Keratinocyte (primary cell): ENCODE results near the gene ATE1. TPM values are rescaled to one million over a fixed set of nuclear protein-coding genes. Genes with fewer than 3 reads are reported as not detected.

Experiments
- DNase-seq: peaks from one replicate; pipeline ENCODE4 v3.0.0-alpha.2; 2011; ENCODE audit warnings: low read depth, missing footprints, low spot score
- FAIRE-seq: peaks from 2 replicates; lab custom pipeline; 2011; peaks lifted over from hg19 to GRCh38; lab: Jason Lieb, UNC
- H2AFZ ChIP-seq: 2 replicates; pipeline ENCODE4 v1.6.0; 2012; ENCODE audit warnings: low read length, control low read depth, inconsistent platforms; ENCODE audit not compliant: control insufficient read depth
- H3K27ac ChIP-seq: 2 replicates; pipeline ENCODE4 v1.5.1; 2011; ENCODE audit warnings: low read length; ENCODE audit not compliant: control insufficient read depth, insufficient read depth
- H3K27me3 ChIP-seq: 3 replicates; pipeline ENCODE4 v1.6.0; 2011; ENCODE audit warnings: low read length; ENCODE audit not compliant: control insufficient read depth, insufficient read depth; ENCODE audit errors: extremely low read depth
- H3K36me3 ChIP-seq, 2 experiments: 2 replicates in 1 of 2; 3 replicates in 1 of 2; pipeline ENCODE4 v1.5.1; 2011; ENCODE audit warnings: low read length in 2 of 2, mild to moderate bottlenecking in 1 of 2; ENCODE audit not compliant: control insufficient read depth in 2 of 2, insufficient read depth in 2 of 2; ENCODE audit errors: extremely low read depth in 1 of 2
- H3K4me1 ChIP-seq: 3 replicates; pipeline ENCODE4 v1.5.1; 2011; ENCODE audit warnings: low read length; ENCODE audit not compliant: control insufficient read depth, insufficient read depth; ENCODE audit errors: extremely low read depth
- H3K4me2 ChIP-seq: 3 replicates; pipeline ENCODE4 v1.6.0; 2011; ENCODE audit warnings: low read depth, low read length; ENCODE audit not compliant: control insufficient read depth, insufficient read depth; ENCODE audit errors: extremely low read depth
- H3K4me3 ChIP-seq, 3 experiments: fragments of 200-600 bp in 1 of 3; sonication (generic) in 1 of 3; 2 replicates in 2 of 3; 3 replicates in 1 of 3; pipeline ENCODE4 v1.5.1; 2011 to 2016; ENCODE audit warnings: low read length in 3 of 3, mild to moderate bottlenecking in 3 of 3, control low read depth in 2 of 3, inconsistent platforms in 1 of 3, low read depth in 1 of 3, mixed read lengths in 1 of 3, mixed run types in 1 of 3, moderate library complexity in 1 of 3; ENCODE audit not compliant: control insufficient read depth in 2 of 3, insufficient read depth in 2 of 3; ENCODE audit errors: extremely low read depth in 1 of 3
- H3K79me2 ChIP-seq: 2 replicates; pipeline ENCODE4 v1.6.0; 2012; ENCODE audit warnings: low read length; ENCODE audit not compliant: control insufficient read depth, insufficient read depth
- H3K9ac ChIP-seq: 3 replicates; pipeline ENCODE4 v1.6.0; 2011; ENCODE audit warnings: low read length; ENCODE audit not compliant: control insufficient read depth, insufficient read depth; ENCODE audit errors: extremely low read depth
- H3K9me1 ChIP-seq: 3 replicates; pipeline ENCODE4 v1.6.0; 2011; ENCODE audit warnings: low read length; ENCODE audit not compliant: control insufficient read depth, insufficient read depth; ENCODE audit errors: extremely low read depth
- H3K9me3 ChIP-seq: 2 replicates; pipeline ENCODE4 v1.5.1; 2012; ENCODE audit warnings: low read depth, low read length; ENCODE audit not compliant: control insufficient read depth
- H4K20me1 ChIP-seq: 3 replicates; pipeline ENCODE4 v1.6.0; 2011; ENCODE audit warnings: low read length; ENCODE audit not compliant: control insufficient read depth, insufficient read depth; ENCODE audit errors: extremely low read depth
- EZH2 ChIP-seq: IDR thresholded peaks from one replicate; pipeline ENCODE4 v1.6.1; 2012; ENCODE audit warnings: inconsistent platforms, mild to moderate bottlenecking, low read length, moderate library complexity
- dilution Hi-C: fragments of 300-500 bp; cut with MboI; formaldehyde crosslinking; loops from one replicate; pipeline ENCODE4 v1.7.0; 2020; ENCODE audit warnings: low sequenced_read_pairs; ENCODE audit not compliant: extremely low pct_ligation_motif_present
- polyA plus RNA-seq, 5 experiments: library from polyadenylated mRNA; depleted of rRNA in 3 of 5; stranded (reverse) in 3 of 5; stranded (forward) in 1 of 5; unstranded in 1 of 5; fragments of >200 nt; gene quantifications; 1 replicate in 1 of 5; 2 replicates in 3 of 5; 3 replicates in 1 of 5; pipeline versions ENCODE4 v1.2.1 to v1.2.3, GENCODE V29; 2011 to 2012; ENCODE audit warnings: missing spikeins in 2 of 5, low read depth in 1 of 5, low replicate concordance in 1 of 5
- TF ChIP-seq, protein P1 (sequence below), 3 experiments: IDR thresholded peaks in 1 of 3; conservative IDR thresholded peaks in 1 of 3; optimal IDR thresholded peaks in 1 of 3; 2 replicates in 2 of 3; 3 replicates in 1 of 3; pipeline versions ENCODE3 to v1.5.1; 2011; ENCODE audit warnings: low read length in 3 of 3, mild to moderate bottlenecking in 3 of 3, moderate library complexity in 2 of 3, control low read depth in 1 of 3, inconsistent platforms in 1 of 3; ENCODE audit not compliant: insufficient read depth in 2 of 3; ENCODE audit errors: extremely low read depth in 1 of 3

The ATE1 gene
- polyA plus RNA-seq, 1 donor (not counting 4 experiments of a cell fraction or from before 2014, with no cell fraction given): 14.9 TPM

DNA sequence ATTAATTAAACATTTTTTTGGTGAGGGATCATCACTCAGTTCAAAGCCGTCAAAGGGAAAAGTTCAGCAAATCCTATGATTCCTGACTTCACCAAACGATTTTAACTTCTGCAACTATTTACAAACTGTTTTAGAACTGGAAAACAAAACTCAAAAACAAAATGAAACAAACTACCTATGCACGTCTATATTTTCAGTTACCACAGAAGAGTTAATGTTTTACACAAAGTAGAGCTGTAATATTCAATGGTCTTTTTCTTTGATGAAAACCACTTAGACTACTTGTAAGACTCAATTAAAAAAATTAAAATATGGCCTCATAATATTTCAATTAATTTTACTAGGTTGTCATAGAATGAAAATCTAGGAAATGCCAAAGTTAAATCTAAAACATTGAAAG is 131.5 kb downstream of the ATE1 start:
- FAIRE-seq: no peak
- TF ChIP-seq, protein P1, sequence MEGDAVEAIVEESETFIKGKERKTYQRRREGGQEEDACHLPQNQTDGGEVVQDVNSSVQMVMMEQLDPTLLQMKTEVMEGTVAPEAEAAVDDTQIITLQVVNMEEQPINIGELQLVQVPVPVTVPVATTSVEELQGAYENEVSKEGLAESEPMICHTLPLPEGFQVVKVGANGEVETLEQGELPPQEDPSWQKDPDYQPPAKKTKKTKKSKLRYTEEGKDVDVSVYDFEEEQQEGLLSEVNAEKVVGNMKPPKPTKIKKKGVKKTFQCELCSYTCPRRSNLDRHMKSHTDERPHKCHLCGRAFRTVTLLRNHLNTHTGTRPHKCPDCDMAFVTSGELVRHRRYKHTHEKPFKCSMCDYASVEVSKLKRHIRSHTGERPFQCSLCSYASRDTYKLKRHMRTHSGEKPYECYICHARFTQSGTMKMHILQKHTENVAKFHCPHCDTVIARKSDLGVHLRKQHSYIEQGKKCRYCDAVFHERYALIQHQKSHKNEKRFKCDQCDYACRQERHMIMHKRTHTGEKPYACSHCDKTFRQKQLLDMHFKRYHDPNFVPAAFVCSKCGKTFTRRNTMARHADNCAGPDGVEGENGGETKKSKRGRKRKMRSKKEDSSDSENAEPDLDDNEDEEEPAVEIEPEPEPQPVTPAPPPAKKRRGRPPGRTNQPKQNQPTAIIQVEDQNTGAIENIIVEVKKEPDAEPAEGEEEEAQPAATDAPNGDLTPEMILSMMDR (optimal IDR thresholded peaks at IDR 0.05 in 1 of 3, IDR thresholded peaks at IDR 0.05 in 1 of 3, conservative IDR thresholded peaks at IDR 0.05 in 1 of 3; ENCODE audit: extremely low read depth in 1 of 3, insufficient read depth in 2 of 3, low read length in 3 of 3): no peak
- TF ChIP-seq EZH2: no peak
- H3K36me3 ChIP-seq: peaks cover 0 to 5% of the 10 kb centered on the region in 2 experiments
- no peaks in the 10 kb centered on the region for H3K9me1 ChIP-seq
- no peaks in the 10 kb centered on the region for H4K20me1 ChIP-seq
- H3K79me2 ChIP-seq: no peaks in the 10 kb centered on the region
- no peaks in the 10 kb centered on the region for H3K9me3 ChIP-seq
- no peak overlapping the region for H3K9ac ChIP-seq
- H3K4me2 ChIP-seq: no peak overlapping the region
- no peak for DNase-seq
- H3K27ac ChIP-seq: no peak overlapping the region
- no peaks in the 10 kb centered on the region for H3K27me3 ChIP-seq
- no peak overlapping the region for H2AFZ ChIP-seq
- dilution Hi-C loops: no loop called here
- peaks cover 6% of the 10 kb centered on the region for H3K4me1 ChIP-seq
- no peak overlapping the region for H3K4me3 ChIP-seq

DNA sequence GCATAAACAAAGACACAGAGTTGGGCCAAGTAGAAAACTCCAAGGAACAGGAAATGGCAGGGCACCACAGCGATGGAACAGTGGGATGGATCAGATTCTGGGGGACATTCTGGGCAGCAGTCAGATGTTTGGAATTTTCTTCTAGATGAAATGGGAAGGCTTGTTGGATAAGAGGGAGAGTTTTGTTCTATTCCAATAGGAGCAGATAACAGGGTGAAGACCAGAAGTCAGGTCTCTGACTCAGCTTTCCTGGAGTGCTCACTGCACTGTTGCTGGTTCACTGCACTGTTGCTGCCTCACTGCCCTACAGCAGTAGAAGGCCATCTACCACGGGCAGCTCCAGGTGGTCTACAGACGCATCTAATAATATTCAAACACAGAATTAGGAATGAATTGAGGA is 135.6 kb downstream of the ATE1 start:
- H3K4me3 ChIP-seq: peak overlapping the region in 1 of 3 experiments; percentile 7
- peaks cover 0 to 9% of the 10 kb centered on the region in 2 experiments for H3K36me3 ChIP-seq
- no peak for TF ChIP-seq EZH2
- TF ChIP-seq, protein P1 (optimal IDR thresholded peaks at IDR 0.05 in 1 of 3, IDR thresholded peaks at IDR 0.05 in 1 of 3, conservative IDR thresholded peaks at IDR 0.05 in 1 of 3; ENCODE audit: extremely low read depth in 1 of 3, insufficient read depth in 2 of 3, low read length in 3 of 3): no peak
- FAIRE-seq: peak; percentile 77
- no peaks in the 10 kb centered on the region for H3K27me3 ChIP-seq
- no peaks in the 10 kb centered on the region for H3K9me3 ChIP-seq
- peaks cover 6% of the 10 kb centered on the region for H3K4me1 ChIP-seq
- H4K20me1 ChIP-seq: no peaks in the 10 kb centered on the region
- no peak overlapping the region for H3K9ac ChIP-seq
- no peaks in the 10 kb centered on the region for H3K9me1 ChIP-seq
- H3K79me2 ChIP-seq: no peaks in the 10 kb centered on the region
- dilution Hi-C loops: no loop called here
- DNase-seq: no peak
- H2AFZ ChIP-seq: peak overlapping the region; percentile 36
- H3K4me2 ChIP-seq: peak overlapping the region; percentile 42
- peak overlapping the region; percentile 57 for H3K27ac ChIP-seq
